Measurements from ENCODE around the gene MLXIP. TPM values are rescaled to one million over a fixed set of nuclear protein-coding genes. Genes with fewer than 3 reads are reported as not detected.
A peak's percentile ranks its signal among the peaks of the same experiment; 100 is the strongest.

Gene MLXIP
- total and polyA plus RNA-seq, 9 of the 15 experiments (the other 6 are each of a cell fraction or from before 2014, with no cell fraction given) = 2.2 to 66.3 (median 18.1) TPM

DNA sequence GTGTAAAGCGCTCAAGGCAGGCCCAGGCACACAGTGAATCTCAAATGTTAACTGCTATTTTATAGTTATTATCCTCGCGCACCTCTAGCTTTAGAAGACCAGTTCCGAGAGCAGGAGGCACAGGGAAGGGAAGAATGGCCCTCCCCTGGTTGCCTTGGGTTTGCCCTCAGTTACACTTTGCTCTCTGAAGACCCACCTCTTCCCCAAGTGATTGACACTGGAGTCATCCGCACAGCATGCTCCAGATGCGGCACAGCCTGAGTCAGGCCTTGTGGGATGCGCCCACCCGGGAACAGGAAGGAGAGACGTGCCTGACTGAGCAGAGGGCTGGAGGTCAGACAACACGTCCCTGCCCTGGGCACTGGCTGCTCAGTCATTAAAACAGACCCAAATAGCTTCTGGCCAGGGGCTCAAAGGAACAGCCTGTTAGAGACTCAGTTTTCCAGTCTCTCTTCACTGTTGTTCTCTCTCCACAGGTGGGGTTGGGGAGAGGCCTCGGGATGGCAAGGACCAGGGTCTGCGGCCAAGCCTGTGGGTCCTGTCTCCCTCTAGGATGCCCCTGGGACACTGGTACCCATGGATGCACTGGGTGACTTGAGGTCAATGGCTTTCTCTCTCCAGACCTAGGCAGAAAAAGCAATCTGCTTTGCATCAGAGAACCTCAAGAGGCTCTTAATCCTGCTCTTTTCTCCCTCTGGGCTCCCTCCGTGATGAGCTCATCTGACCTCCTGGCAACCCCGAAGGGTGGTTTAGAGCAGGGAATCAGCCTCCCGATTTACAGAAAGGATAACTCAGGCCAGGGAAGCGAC lies 13.6 kb upstream of the MLXIP start (continued):
- TF ChIP-seq, protein P1, sequence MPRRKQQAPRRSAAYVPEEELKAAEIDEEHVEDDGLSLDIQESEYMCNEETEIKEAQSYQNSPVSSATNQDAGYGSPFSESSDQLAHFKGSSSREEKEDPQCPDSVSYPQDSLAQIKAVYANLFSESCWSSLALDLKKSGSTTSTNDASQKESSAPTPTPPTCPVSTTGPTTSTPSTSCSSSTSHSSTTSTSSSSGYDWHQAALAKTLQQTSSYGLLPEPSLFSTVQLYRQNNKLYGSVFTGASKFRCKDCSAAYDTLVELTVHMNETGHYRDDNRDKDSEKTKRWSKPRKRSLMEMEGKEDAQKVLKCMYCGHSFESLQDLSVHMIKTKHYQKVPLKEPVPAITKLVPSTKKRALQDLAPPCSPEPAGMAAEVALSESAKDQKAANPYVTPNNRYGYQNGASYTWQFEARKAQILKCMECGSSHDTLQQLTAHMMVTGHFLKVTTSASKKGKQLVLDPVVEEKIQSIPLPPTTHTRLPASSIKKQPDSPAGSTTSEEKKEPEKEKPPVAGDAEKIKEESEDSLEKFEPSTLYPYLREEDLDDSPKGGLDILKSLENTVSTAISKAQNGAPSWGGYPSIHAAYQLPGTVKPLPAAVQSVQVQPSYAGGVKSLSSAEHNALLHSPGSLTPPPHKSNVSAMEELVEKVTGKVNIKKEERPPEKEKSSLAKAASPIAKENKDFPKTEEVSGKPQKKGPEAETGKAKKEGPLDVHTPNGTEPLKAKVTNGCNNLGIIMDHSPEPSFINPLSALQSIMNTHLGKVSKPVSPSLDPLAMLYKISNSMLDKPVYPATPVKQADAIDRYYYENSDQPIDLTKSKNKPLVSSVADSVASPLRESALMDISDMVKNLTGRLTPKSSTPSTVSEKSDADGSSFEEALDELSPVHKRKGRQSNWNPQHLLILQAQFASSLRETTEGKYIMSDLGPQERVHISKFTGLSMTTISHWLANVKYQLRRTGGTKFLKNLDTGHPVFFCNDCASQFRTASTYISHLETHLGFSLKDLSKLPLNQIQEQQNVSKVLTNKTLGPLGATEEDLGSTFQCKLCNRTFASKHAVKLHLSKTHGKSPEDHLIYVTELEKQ (CRISPR knock-in tag; IDR thresholded peaks at IDR 0.05) = no peak
- TF ChIP-seq NR2C1 (IDR thresholded peaks at IDR 0.05) (peak; percentile 74), NR2C1 (tag; IDR thresholded peaks at IDR 0.05) (peak; percentile 73), MEF2A (IDR thresholded peaks at IDR 0.05; ENCODE audit: control insufficient read depth, low read depth, low read length) (0 out of 2 replicates have a peak, but pooled peaks have one; percentile 5), FOXK1 (CRISPR knock-in tag; IDR thresholded peaks at IDR 0.05; ENCODE audit: borderline replicate concordance) (no peak), YY1 (IDR thresholded peaks at IDR 0.05; ENCODE audit: borderline replicate concordance in 1 of 3, control insufficient read depth in 1 of 3, extremely low read depth in 1 of 3, insufficient read depth in 3 of 3, insufficient read length in 1 of 3, insufficient replicate concordance in 2 of 3, low read depth in 1 of 3, low read length in 2 of 3) (peak in 1 of 3 experiments; percentile 36), FOXA3 (CRISPR knock-in tag; conservative IDR thresholded peaks at IDR 0.05 in 1 of 2, IDR thresholded peaks at IDR 0.05 in 1 of 2) (peak in 1 of 2 experiments; percentile 50; a peak in 1 of 4 replicates), MEF2D (tag; conservative IDR thresholded peaks at IDR 0.05; ENCODE audit: low read depth) (no peak), SUPT5H (IDR thresholded peaks at IDR 0.05) (peak; percentile 71), NFE2L1 (tag; IDR thresholded peaks at IDR 0.05; ENCODE audit: borderline replicate concordance, low read depth) (no peak), SMAD3 (CRISPR knock-in tag; conservative IDR thresholded peaks at IDR 0.05) (no peak), BRD9 (IDR thresholded peaks at IDR 0.05; ENCODE audit: low read depth, partially characterized antibody) (no peak), CREM (IDR thresholded peaks at IDR 0.05; ENCODE audit: low read depth) (peak; percentile 56; the same call in 1 of the 2 replicates), PHF20 (IDR thresholded peaks at IDR 0.05; ENCODE audit: partially characterized antibody) (no peak), EP300 (IDR thresholded peaks at IDR 0.05; ENCODE audit: low read length) (peak; percentile 34; the same call in 1 of the 2 replicates), KLF16 (IDR thresholded peaks at IDR 0.05) (no peak), GABPA (tag; conservative IDR thresholded peaks at IDR 0.05; ENCODE audit: low read depth) (peak; percentile 49; the same call in 1 of the 2 replicates), JUN (IDR thresholded peaks at IDR 0.05; ENCODE audit: borderline replicate concordance, low read depth, low read length) (peak; percentile 58; the same call in 1 of the 2 replicates), JUN (CRISPR knock-in tag; IDR thresholded peaks at IDR 0.05; ENCODE audit: borderline replicate concordance) (no peak), ZKSCAN1 (IDR thresholded peaks at IDR 0.05; ENCODE audit: low read depth, low read length) (0 out of 2 replicates have a peak, but pooled peaks have one; percentile 20), NFATC3 (IDR thresholded peaks at IDR 0.05) (no peak), POLR2A (conservative IDR thresholded peaks at IDR 0.05) (peak; percentile 83), FOXK2 (conservative IDR thresholded peaks at IDR 0.05 in 1 of 2, IDR thresholded peaks at IDR 0.05 in 1 of 2; ENCODE audit: low read depth in 2 of 2) (peak in 1 of 2 experiments; percentile 14; a peak in 1 of 4 replicates)
- TF ChIP-seq, protein P2, sequence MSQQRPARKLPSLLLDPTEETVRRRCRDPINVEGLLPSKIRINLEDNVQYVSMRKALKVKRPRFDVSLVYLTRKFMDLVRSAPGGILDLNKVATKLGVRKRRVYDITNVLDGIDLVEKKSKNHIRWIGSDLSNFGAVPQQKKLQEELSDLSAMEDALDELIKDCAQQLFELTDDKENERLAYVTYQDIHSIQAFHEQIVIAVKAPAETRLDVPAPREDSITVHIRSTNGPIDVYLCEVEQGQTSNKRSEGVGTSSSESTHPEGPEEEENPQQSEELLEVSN (IDR thresholded peaks at IDR 0.05; ENCODE audit: borderline replicate concordance in 1 of 2, extremely low read depth in 1 of 2, insufficient read depth in 1 of 2, insufficient read length in 1 of 2, low read depth in 1 of 2, low read length in 1 of 2, poor library complexity in 1 of 2, severe bottlenecking in 1 of 2) = peak in 1 of 2 experiments; percentile 41

Measured in K562 (cell line).